Measurements from ENCODE around the gene ARHGEF16.

Gene ARHGEF16

GRCh38 chr1:3440300-3440681 is 14.2 kb upstream of the ARHGEF16 start:
- Histone ChIP-seq H3K4me3 (ENCODE audit: low read depth, low read length) (no peak overlapping the region), H3K4me1 (ENCODE audit: control insufficient read depth, insufficient read depth, low read length) (no peaks in the 10 kb centered on the region), H3K27me3 (ENCODE audit: control insufficient read depth, insufficient read depth, low read length) (no peaks in the 10 kb centered on the region), H3K36me3 (ENCODE audit: control insufficient read depth, insufficient read depth, low read length) (no peaks in the 10 kb centered on the region), H3K9me3 (ENCODE audit: control insufficient read depth, insufficient read depth, low read length) (no peaks in the 10 kb centered on the region), H3K9ac (ENCODE audit: low read depth, low read length) (no peak overlapping the region), H3K27ac (ENCODE audit: low read depth, low read length) (no peak overlapping the region)

- H3K4me1 ChIP-seq (ENCODE audit: control insufficient read depth, insufficient read depth, low read length) = no peaks in the 10 kb centered on the region
- no peak overlapping the region for H3K4me3 ChIP-seq (ENCODE audit: low read depth, low read length)
- no peaks in the 10 kb centered on the region for H3K27me3 ChIP-seq (ENCODE audit: control insufficient read depth, insufficient read depth, low read length)
- H3K27ac ChIP-seq (ENCODE audit: low read depth, low read length) = no peak overlapping the region
- no peaks in the 10 kb centered on the region for H3K9me3 ChIP-seq (ENCODE audit: control insufficient read depth, insufficient read depth, low read length)
- H3K9ac ChIP-seq (ENCODE audit: low read depth, low read length) = no peak overlapping the region
- no peaks in the 10 kb centered on the region for H3K36me3 ChIP-seq (ENCODE audit: control insufficient read depth, insufficient read depth, low read length)
Observed at GRCh38 chr1:3440711-3441409, 13.6 kb upstream of the ARHGEF16 start.

- Histone ChIP-seq H3K27ac (ENCODE audit: low read depth, low read length) (no peak overlapping the region), H3K4me1 (ENCODE audit: control insufficient read depth, insufficient read depth, low read length) (no peaks in the 10 kb centered on the region), H3K9me3 (ENCODE audit: control insufficient read depth, insufficient read depth, low read length) (no peaks in the 10 kb centered on the region), H3K4me3 (ENCODE audit: low read depth, low read length) (no peak overlapping the region), H3K27me3 (ENCODE audit: control insufficient read depth, insufficient read depth, low read length) (no peaks in the 10 kb centered on the region), H3K9ac (ENCODE audit: low read depth, low read length) (no peak overlapping the region), H3K36me3 (ENCODE audit: control insufficient read depth, insufficient read depth, low read length) (no peaks in the 10 kb centered on the region)
Observed at GRCh38 chr1:3441410-3441847, 13.0 kb upstream of the ARHGEF16 start.

- Histone ChIP-seq H3K27me3 (ENCODE audit: control insufficient read depth, insufficient read depth, low read length) (no peaks in the 10 kb centered on the region), H3K4me3 (ENCODE audit: low read depth, low read length) (no peak overlapping the region), H3K9me3 (ENCODE audit: control insufficient read depth, insufficient read depth, low read length) (no peaks in the 10 kb centered on the region), H3K9ac (ENCODE audit: low read depth, low read length) (no peak overlapping the region), H3K27ac (ENCODE audit: low read depth, low read length) (no peak overlapping the region), H3K36me3 (ENCODE audit: control insufficient read depth, insufficient read depth, low read length) (no peaks in the 10 kb centered on the region), H3K4me1 (ENCODE audit: control insufficient read depth, insufficient read depth, low read length) (no peaks in the 10 kb centered on the region)
Observed at GRCh38 chr1:3441880-3442279, 12.6 kb upstream of the ARHGEF16 start.

GRCh38 chr1:3442331-3442730 is 12.1 kb upstream of the ARHGEF16 start:
- H3K4me3 ChIP-seq (ENCODE audit: low read depth, low read length) = no peak overlapping the region
- H3K27ac ChIP-seq (ENCODE audit: low read depth, low read length) = no peak overlapping the region

GRCh38 chr1:3442901-3443300 is 11.6 kb upstream of the ARHGEF16 start:
- H3K9ac ChIP-seq (ENCODE audit: low read depth, low read length) = no peak overlapping the region
- no peaks in the 10 kb centered on the region for H3K9me3 ChIP-seq (ENCODE audit: control insufficient read depth, insufficient read depth, low read length)
- no peaks in the 10 kb centered on the region for H3K27me3 ChIP-seq (ENCODE audit: control insufficient read depth, insufficient read depth, low read length)
- no peaks in the 10 kb centered on the region for H3K4me1 ChIP-seq (ENCODE audit: control insufficient read depth, insufficient read depth, low read length)
- no peaks in the 10 kb centered on the region for H3K36me3 ChIP-seq (ENCODE audit: control insufficient read depth, insufficient read depth, low read length)
- H3K4me3 ChIP-seq (ENCODE audit: low read depth, low read length) = no peak overlapping the region
- no peak overlapping the region for H3K27ac ChIP-seq (ENCODE audit: low read depth, low read length)

More at GRCh38 chr1:3442331-3442730, 12.1 kb upstream of the ARHGEF16 start:
- H3K9me3 ChIP-seq (ENCODE audit: control insufficient read depth, insufficient read depth, low read length) = no peaks in the 10 kb centered on the region
- no peak overlapping the region for H3K9ac ChIP-seq (ENCODE audit: low read depth, low read length)
- no peaks in the 10 kb centered on the region for H3K27me3 ChIP-seq (ENCODE audit: control insufficient read depth, insufficient read depth, low read length)
- no peaks in the 10 kb centered on the region for H3K4me1 ChIP-seq (ENCODE audit: control insufficient read depth, insufficient read depth, low read length)
- no peaks in the 10 kb centered on the region for H3K36me3 ChIP-seq (ENCODE audit: control insufficient read depth, insufficient read depth, low read length)

- Histone ChIP-seq H3K4me1 (ENCODE audit: control insufficient read depth, insufficient read depth, low read length) (no peaks in the 10 kb centered on the region), H3K27me3 (ENCODE audit: control insufficient read depth, insufficient read depth, low read length) (no peaks in the 10 kb centered on the region), H3K9ac (ENCODE audit: low read depth, low read length) (no peak overlapping the region), H3K27ac (ENCODE audit: low read depth, low read length) (no peak overlapping the region), H3K4me3 (ENCODE audit: low read depth, low read length) (no peak overlapping the region), H3K36me3 (ENCODE audit: control insufficient read depth, insufficient read depth, low read length) (no peaks in the 10 kb centered on the region), H3K9me3 (ENCODE audit: control insufficient read depth, insufficient read depth, low read length) (no peaks in the 10 kb centered on the region)
Observed at GRCh38 chr1:3443807-3444206, 10.7 kb upstream of the ARHGEF16 start.

GRCh38 chr1:3444298-3444697 is 10.2 kb upstream of the ARHGEF16 start:
- Histone ChIP-seq H3K27ac (ENCODE audit: low read depth, low read length) (no peak overlapping the region), H3K9ac (ENCODE audit: low read depth, low read length) (no peak overlapping the region), H3K4me1 (ENCODE audit: control insufficient read depth, insufficient read depth, low read length) (no peaks in the 10 kb centered on the region), H3K27me3 (ENCODE audit: control insufficient read depth, insufficient read depth, low read length) (no peaks in the 10 kb centered on the region), H3K4me3 (ENCODE audit: low read depth, low read length) (no peak overlapping the region), H3K36me3 (ENCODE audit: control insufficient read depth, insufficient read depth, low read length) (no peaks in the 10 kb centered on the region), H3K9me3 (ENCODE audit: control insufficient read depth, insufficient read depth, low read length) (no peaks in the 10 kb centered on the region)

GRCh38 chr1:3444736-3445135 is 9.7 kb upstream of the ARHGEF16 start:
- no peak overlapping the region for H3K9ac ChIP-seq (ENCODE audit: low read depth, low read length)
- H3K27ac ChIP-seq (ENCODE audit: low read depth, low read length) = no peak overlapping the region
- no peaks in the 10 kb centered on the region for H3K9me3 ChIP-seq (ENCODE audit: control insufficient read depth, insufficient read depth, low read length)
- H3K4me1 ChIP-seq (ENCODE audit: control insufficient read depth, insufficient read depth, low read length) = no peaks in the 10 kb centered on the region
- H3K4me3 ChIP-seq (ENCODE audit: low read depth, low read length) = no peak overlapping the region
- no peaks in the 10 kb centered on the region for H3K36me3 ChIP-seq (ENCODE audit: control insufficient read depth, insufficient read depth, low read length)
- no peaks in the 10 kb centered on the region for H3K27me3 ChIP-seq (ENCODE audit: control insufficient read depth, insufficient read depth, low read length)

- Histone ChIP-seq H3K27me3 (ENCODE audit: control insufficient read depth, insufficient read depth, low read length) (no peaks in the 10 kb centered on the region), H3K4me3 (ENCODE audit: low read depth, low read length) (no peak overlapping the region), H3K4me1 (ENCODE audit: control insufficient read depth, insufficient read depth, low read length) (peaks cover 10% of the 10 kb centered on the region), H3K36me3 (ENCODE audit: control insufficient read depth, insufficient read depth, low read length) (no peaks in the 10 kb centered on the region), H3K9ac (ENCODE audit: low read depth, low read length) (no peak overlapping the region), H3K27ac (ENCODE audit: low read depth, low read length) (no peak overlapping the region), H3K9me3 (ENCODE audit: control insufficient read depth, insufficient read depth, low read length) (no peaks in the 10 kb centered on the region)
Observed at GRCh38 chr1:3450202-3450863, 4.1 kb upstream of the ARHGEF16 start.

- no peak overlapping the region for H3K27ac ChIP-seq (ENCODE audit: low read depth, low read length)
Observed at GRCh38 chr1:3450983-3451382, 3.5 kb upstream of the ARHGEF16 start.

More at GRCh38 chr1:3450983-3451382, 3.5 kb upstream of the ARHGEF16 start:
- no peak overlapping the region for H3K4me3 ChIP-seq (ENCODE audit: low read depth, low read length)
- no peak overlapping the region for H3K9ac ChIP-seq (ENCODE audit: low read depth, low read length)
- no peaks in the 10 kb centered on the region for H3K27me3 ChIP-seq (ENCODE audit: control insufficient read depth, insufficient read depth, low read length)
- no peaks in the 10 kb centered on the region for H3K36me3 ChIP-seq (ENCODE audit: control insufficient read depth, insufficient read depth, low read length)
- no peaks in the 10 kb centered on the region for H3K9me3 ChIP-seq (ENCODE audit: control insufficient read depth, insufficient read depth, low read length)
- H3K4me1 ChIP-seq (ENCODE audit: control insufficient read depth, insufficient read depth, low read length) = peaks cover 16% of the 10 kb centered on the region

All from HUES48 (cell line).